Gastroesophageal sphincter (tissue), 3 donors: ENCODE results near the gene TSHZ3.

ENCODE experiments used
- CTCF ChIP-seq, 4 experiments: fragments of 200-600 bp in 2 of 4; fragments of 450-650 bp in 2 of 4; sonication (generic) in 1 of 4; IDR thresholded peaks; one replicate each; pipeline ENCODE4 v1.5.1; 2017 to 2019; ENCODE audit warnings: antibody characterized with exemption in 4 of 4, mild to moderate bottlenecking in 2 of 4, moderate library complexity in 2 of 4
- POLR2A ChIP-seq, 2 donors: fragments of 450-650 bp; IDR thresholded peaks; one replicate each; pipeline ENCODE4 v1.6.1; 2017; ENCODE audit warnings: antibody characterized with exemption in 2 of 2, mild to moderate bottlenecking in 2 of 2, moderate library complexity in 1 of 2
- POLR2AphosphoS5 ChIP-seq: sonication (generic); formaldehyde crosslinking; IDR thresholded peaks from one replicate; pipeline ENCODE4 v1.6.1; 2017; ENCODE audit warnings: antibody characterized with exemption

DNA sequence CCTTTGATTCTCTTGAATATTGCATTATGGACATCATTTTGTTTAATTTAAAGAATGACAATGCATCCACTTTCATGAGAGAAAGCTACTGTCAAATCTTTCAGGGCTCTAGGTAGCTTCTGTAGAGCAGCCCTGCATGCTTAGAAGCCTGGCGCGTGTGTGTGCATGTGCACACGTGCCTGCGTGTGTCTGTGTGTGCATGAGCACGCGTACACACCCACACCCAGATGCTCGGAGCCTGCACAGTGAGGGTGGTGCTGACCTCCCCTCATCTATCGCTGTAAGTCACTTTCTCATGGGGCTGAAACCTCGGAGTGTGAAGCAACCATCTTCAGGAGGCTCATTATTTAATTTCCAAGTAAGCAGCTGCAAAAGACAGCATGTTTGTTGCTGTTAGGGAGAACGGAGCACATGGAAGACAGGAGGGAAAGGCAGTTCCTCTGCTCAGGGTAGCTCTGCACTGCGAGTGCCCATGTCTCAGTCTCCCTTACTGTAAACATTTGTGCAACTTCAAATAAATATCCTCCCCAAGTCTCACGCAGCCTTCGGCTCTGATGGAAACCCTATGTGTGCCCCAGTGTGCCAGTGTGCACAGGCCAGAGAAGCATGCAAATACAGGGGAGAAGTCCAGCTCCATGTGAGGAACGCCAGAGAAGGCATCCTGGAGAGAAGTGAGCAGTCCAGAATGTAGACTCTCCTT lies 22.8 kb downstream of the TSHZ3 start:
- no peak for TF ChIP-seq POLR2A (IDR thresholded peaks at IDR 0.05)
- no peak for TF ChIP-seq CTCF (IDR thresholded peaks at IDR 0.05)
- TF ChIP-seq POLR2AphosphoS5, result no peak
